Neural cell (in vitro differentiated cells): ENCODE measurements around the gene CLASP2. TPM values are rescaled to one million over a fixed set of nuclear protein-coding genes. Genes with fewer than 3 reads are reported as not detected.
"Not testable (repeated sequence)": the region's sequence is repeated elsewhere in the genome, so short reads cannot be mapped to it uniquely, and the experiment has no call there.

Experiments
- H2AFZ ChIP-seq: fragments of 200-600, 300-800 bp; sonication (generic), shearing (Covaris generic); 2 replicates; pipeline ENCODE4 v1.6.0; 2014; ENCODE audit warnings: low read depth, mild to moderate bottlenecking, antibody characterized with exemption, low read length, moderate library complexity
- H3F3A ChIP-seq: fragments of 200-600 bp; shearing (Covaris generic); 2 replicates; pipeline ENCODE4 v1.6.1; 2016; ENCODE audit warnings: mild to moderate bottlenecking, moderate library complexity, mixed read lengths, antibody characterized with exemption, low read length; ENCODE audit not compliant: insufficient read depth, poor library complexity, severe bottlenecking
- H3K27ac ChIP-seq: fragments of 200-600, 300-800 bp; sonication (generic), shearing (Covaris generic); 2 replicates; pipeline ENCODE4 v1.5.1; 2014; ENCODE audit warnings: mild to moderate bottlenecking, low read length, moderate library complexity
- H3K27me3 ChIP-seq: fragments of 300-800, 200-600 bp; sonication (generic), shearing (Covaris generic); 2 replicates; pipeline ENCODE4 v1.6.0; 2014; ENCODE audit warnings: mild to moderate bottlenecking, low read depth, low read length, moderate library complexity; ENCODE audit not compliant: insufficient read depth
- H3K36me3 ChIP-seq: fragments of 300-800, 200-600 bp; sonication (generic), shearing (Covaris generic); 2 replicates; pipeline ENCODE4 v1.5.1; 2014; ENCODE audit warnings: mild to moderate bottlenecking, antibody characterized with exemption, low read length, moderate library complexity; ENCODE audit not compliant: insufficient read depth
- H3K4me2 ChIP-seq: fragments of 300-800, 200-600 bp; sonication (generic), shearing (Covaris generic); 2 replicates; pipeline ENCODE4 v1.6.0; 2014; ENCODE audit warnings: mild to moderate bottlenecking, low read length
- H3K4me3 ChIP-seq: fragments of 300-800, 200-600 bp; sonication (generic), shearing (Covaris generic); 2 replicates; pipeline ENCODE4 v1.5.1; 2014; ENCODE audit warnings: mild to moderate bottlenecking, low read length, moderate library complexity
- H3K79me2 ChIP-seq: fragments of 200-600 bp; shearing (Covaris generic); replicated peaks from 2 replicates; pipeline ENCODE4 v1.6.0; 2014; ENCODE audit warnings: mild to moderate bottlenecking, low read length, moderate library complexity; ENCODE audit not compliant: insufficient read depth
- H3K9ac ChIP-seq: fragments of 300-800, 200-600 bp; sonication (generic), shearing (Covaris generic); 2 replicates; pipeline ENCODE4 v1.6.1; 2016; ENCODE audit warnings: mild to moderate bottlenecking, low read length, mixed read lengths
- H3K9me2 ChIP-seq: fragments of 200-600 bp; shearing (Covaris generic); 2 replicates; pipeline ENCODE4 v1.6.1; 2016; ENCODE audit warnings: mild to moderate bottlenecking, low read length, mixed read lengths; ENCODE audit not compliant: insufficient read depth
- H3K9me3 ChIP-seq: fragments of 200-600, 300-800 bp; sonication (generic), shearing (Covaris generic); 2 replicates; pipeline ENCODE4 v1.6.1; 2016; ENCODE audit warnings: mild to moderate bottlenecking, mixed run types, low read length, moderate library complexity, mixed read lengths
- H4K20me1 ChIP-seq: fragments of 200-600 bp; shearing (Covaris generic); 2 replicates; pipeline ENCODE4 v1.6.1; 2016; ENCODE audit warnings: mild to moderate bottlenecking, mixed run types; ENCODE audit not compliant: insufficient read depth
- CTCF ChIP-seq: fragments of 450-650 bp; IDR thresholded peaks from 2 replicates; pipeline ENCODE4 v1.5.1; 2014; ENCODE audit warnings: antibody characterized with exemption, mild to moderate bottlenecking, moderate library complexity; ENCODE audit not compliant: poor library complexity, severe bottlenecking
- EP300 ChIP-seq: fragments of 450-650 bp; conservative IDR thresholded peaks from 2 replicates; pipeline ENCODE4 v1.6.1; 2014; ENCODE audit warnings: antibody characterized with exemption, mild to moderate bottlenecking, moderate library complexity; ENCODE audit not compliant: poor library complexity, severe bottlenecking
- EZH2 ChIP-seq: fragments of 200-600, 300-800 bp; shearing (Covaris generic), sonication (generic); IDR thresholded peaks from 2 replicates; pipeline ENCODE4 v1.6.1; 2014; ENCODE audit warnings: antibody characterized with exemption, low read length, borderline replicate concordance, mild to moderate bottlenecking; ENCODE audit not compliant: insufficient read depth, poor library complexity, severe bottlenecking
- MXI1 ChIP-seq: fragments of 450-650 bp; conservative IDR thresholded peaks from 2 replicates; pipeline ENCODE4 v1.6.1; 2014; ENCODE audit warnings: antibody characterized with exemption, mild to moderate bottlenecking; ENCODE audit not compliant: poor library complexity, severe bottlenecking
- POLR2AphosphoS5 ChIP-seq: IDR thresholded peaks from 2 replicates; pipeline ENCODE4 v1.6.1; 2012
- RAD21 ChIP-seq: fragments of 450-650 bp; conservative IDR thresholded peaks from 2 replicates; pipeline ENCODE4 v1.6.1; 2014; ENCODE audit warnings: antibody characterized with exemption, mild to moderate bottlenecking, moderate library complexity
- REST ChIP-seq: IDR thresholded peaks from 2 replicates; pipeline ENCODE4 v1.6.1; 2012; ENCODE audit warnings: borderline replicate concordance
- SMC3 ChIP-seq: fragments of 450-650 bp; conservative IDR thresholded peaks from 2 replicates; pipeline ENCODE4 v1.6.1; 2014; ENCODE audit warnings: antibody characterized with exemption, mild to moderate bottlenecking, moderate library complexity; ENCODE audit not compliant: poor library complexity
- TAF1 ChIP-seq: IDR thresholded peaks from 2 replicates; pipeline ENCODE4 v1.6.1; 2012; ENCODE audit warnings: low read depth
- polyA plus RNA-seq: library from polyadenylated mRNA; depleted of rRNA; stranded (reverse); fragments of >200 nt; gene quantifications from 2 replicates; pipeline ENCODE4 v1.2.3, GENCODE V29; 2014

The CLASP2 gene
- polyA plus RNA-seq, 1 donor from 2014 or later, result 938 TPM

- no peaks in the 10 kb centered on the region for H3K9me3 ChIP-seq
- H3K9me2 ChIP-seq, result no peaks in the 10 kb centered on the region
- no peaks in the 10 kb centered on the region for H3K27me3 ChIP-seq
- H3K4me3 ChIP-seq, result no peak overlapping the region
- H2AFZ ChIP-seq, result no peak overlapping the region
- no peak for TF ChIP-seq RAD21
- no peak for TF ChIP-seq POLR2AphosphoS5
- TF ChIP-seq EZH2, result no peak
- no peak for TF ChIP-seq EP300
- TF ChIP-seq REST, result no peak
- no peaks in the 10 kb centered on the region for H3K36me3 ChIP-seq
- H4K20me1 ChIP-seq, result no peaks in the 10 kb centered on the region
- no peak overlapping the region for H3K27ac ChIP-seq
- no peaks in the 10 kb centered on the region for H3F3A ChIP-seq
- H3K79me2 ChIP-seq, result no peaks in the 10 kb centered on the region
- H3K9ac ChIP-seq, result no peak overlapping the region
- no peak overlapping the region for H3K4me2 ChIP-seq
These were observed 36.4 kb downstream of the CLASP2 start for GRCh38 chr3:33681667-33682066.

GRCh38 chr3:33678073-33678472 lies 40.0 kb downstream of the CLASP2 start:
- TF ChIP-seq TAF1, result no peak
- TF ChIP-seq RAD21, result no peak
- no peak for TF ChIP-seq MXI1
- TF ChIP-seq REST, result no peak
- TF ChIP-seq SMC3, result no peak
- no peak for TF ChIP-seq CTCF
- no peak for TF ChIP-seq EP300
- TF ChIP-seq EZH2, result no peak
- no peak for TF ChIP-seq POLR2AphosphoS5
- Histone ChIP-seq H3K9ac (no peak overlapping the region), H3K4me3 (no peak overlapping the region), H3K36me3 (no peaks in the 10 kb centered on the region), H3K4me2 (no peak overlapping the region), H3K27ac (no peak overlapping the region), H4K20me1 (no peaks in the 10 kb centered on the region), H3K27me3 (no peaks in the 10 kb centered on the region), H3K9me3 (no peaks in the 10 kb centered on the region), H3K9me2 (no peaks in the 10 kb centered on the region), H3F3A (no peaks in the 10 kb centered on the region), H2AFZ (no peak overlapping the region), H3K79me2 (no peaks in the 10 kb centered on the region)

GRCh38 chr3:33673436-33673835 lies 44.6 kb downstream of the CLASP2 start:
- not testable (repeated sequence) for H3K36me3 ChIP-seq, H3K27me3 ChIP-seq, H3K4me2 ChIP-seq, H3K9me2 ChIP-seq, H3K9me3 ChIP-seq, H3K27ac ChIP-seq, H3K9ac ChIP-seq, H3K4me3 ChIP-seq, H3K79me2 ChIP-seq, H3F3A ChIP-seq, H4K20me1 ChIP-seq, H2AFZ ChIP-seq
